ENCODE measurements around the gene SLC25A42.

Gene SLC25A42

DNA sequence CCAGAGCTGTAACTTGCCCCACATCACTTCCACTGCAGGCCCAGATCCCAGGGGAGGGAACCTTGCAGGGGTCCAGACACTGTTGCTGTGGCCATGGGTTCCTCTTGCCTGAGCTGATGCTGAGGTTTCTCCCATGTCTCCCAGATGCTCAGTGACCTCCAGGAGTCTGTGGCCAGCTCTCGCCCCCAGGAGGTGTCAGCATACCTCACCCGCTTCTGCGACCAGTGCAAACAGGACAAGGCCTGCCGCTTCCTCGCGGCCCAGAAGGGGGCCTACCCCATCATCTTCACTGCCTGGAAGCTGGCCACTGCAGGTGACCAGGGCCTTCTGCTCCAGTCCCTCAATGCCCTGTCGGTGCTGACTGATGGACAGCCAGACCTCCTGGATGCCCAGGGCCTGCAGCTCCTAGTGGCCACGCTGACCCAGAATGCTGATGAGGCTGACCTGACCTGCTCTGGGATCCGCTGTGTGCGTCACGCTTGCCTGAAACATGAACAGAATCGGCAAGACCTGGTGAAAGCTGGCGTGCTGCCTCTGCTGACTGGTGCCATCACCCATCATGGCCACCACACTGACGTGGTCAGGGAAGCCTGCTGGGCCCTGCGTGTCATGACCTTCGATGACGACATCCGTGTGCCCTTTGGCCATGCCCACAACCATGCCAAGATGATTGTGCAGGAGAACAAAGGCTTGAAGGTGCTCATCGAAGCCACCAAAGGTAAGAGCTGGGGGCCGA, 12.1 kb upstream of the SLC25A42 start:
- no peak for DNase-seq

DNA sequence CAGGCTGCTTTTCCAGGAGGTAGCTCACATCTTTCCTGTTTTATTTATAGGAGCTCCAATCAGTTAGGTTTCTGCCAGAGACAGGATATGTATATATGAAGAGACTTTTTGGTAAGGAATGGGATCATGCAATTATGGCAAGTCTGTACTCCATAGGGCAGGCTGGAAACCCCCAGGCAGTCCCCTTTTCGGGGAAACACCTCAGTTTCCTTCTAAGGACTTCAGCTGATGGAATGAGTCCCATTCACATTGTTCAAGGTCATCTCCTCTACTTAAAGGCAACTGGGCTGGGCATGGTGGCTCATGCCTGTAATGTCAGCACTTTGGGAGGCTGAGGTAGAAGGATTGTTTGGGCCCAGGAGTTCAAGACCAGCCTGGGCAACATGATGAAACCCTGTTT, 10.9 kb upstream of the SLC25A42 start:
- no peak for DNase-seq

DNA sequence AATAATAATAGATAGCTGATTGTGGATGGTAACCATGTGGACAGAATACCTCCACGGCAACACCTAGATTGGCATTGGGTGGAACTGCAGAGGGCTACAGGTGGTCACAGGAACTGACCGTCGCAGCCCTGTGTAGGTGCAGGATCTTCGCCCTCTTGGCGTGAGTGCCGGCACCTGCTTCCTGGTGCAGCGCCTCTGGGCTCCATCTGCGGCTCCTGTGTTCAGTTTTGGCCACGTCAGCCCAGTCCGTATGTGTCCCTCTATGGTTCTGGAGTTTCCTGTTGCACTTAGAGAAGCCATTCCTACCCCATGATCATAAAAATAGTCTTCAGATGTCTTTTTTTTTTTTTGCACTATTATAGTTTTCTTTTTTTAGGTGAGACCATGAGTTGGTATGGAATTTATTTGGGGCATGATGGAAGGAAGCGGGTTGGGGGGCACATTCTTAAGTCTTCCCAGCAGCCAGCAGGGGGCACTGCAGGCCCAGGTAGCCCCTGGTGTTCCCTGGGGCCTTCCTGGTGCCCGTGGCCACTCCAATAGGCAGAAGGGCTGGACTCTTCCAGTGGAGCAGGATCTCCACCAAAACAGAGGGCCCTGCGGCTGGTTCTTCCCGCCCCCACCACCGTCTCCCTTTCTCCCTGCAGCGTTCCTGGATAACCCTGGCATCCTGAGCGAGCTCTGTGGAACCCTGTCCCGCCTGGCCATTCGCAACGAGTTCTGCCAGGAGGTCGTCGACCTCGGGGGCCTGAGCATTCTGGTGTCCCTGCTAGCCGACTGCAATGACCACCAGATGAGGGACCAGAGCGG, 10.1 kb upstream of the SLC25A42 start:
- DNase-seq, result peak; percentile 55

DNA sequence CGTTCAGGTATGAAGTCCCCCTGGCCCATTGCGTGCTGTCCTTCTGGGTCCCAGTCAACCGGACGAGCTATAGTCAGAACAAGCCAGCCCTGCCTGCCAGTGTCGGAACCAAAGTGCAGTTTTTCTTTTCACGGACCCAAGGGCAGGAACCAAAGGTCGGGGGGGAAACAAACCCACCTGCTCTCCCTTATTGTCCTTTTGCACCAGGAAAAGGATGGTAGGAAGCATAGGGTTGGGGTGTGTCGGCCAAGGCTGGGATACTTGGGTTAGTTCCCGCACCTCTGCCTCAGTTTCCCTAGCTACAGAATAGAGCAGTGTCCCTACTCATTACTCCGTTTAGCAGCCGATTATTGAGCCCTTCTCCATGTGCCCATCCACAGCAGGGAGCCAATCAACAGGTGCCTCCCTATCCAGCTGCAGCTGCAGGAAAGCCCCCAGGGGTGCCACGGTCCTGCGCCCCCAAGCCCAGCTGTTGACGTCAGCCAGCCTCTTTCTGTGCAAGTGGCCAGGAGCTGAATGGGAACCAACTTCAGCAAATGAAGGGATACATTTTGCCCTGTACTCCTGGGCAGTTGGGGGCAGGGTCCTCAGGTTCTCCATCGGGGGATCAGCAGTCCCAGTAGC, 9.4 kb upstream of the SLC25A42 start:
- DNase-seq, result no peak

DNA sequence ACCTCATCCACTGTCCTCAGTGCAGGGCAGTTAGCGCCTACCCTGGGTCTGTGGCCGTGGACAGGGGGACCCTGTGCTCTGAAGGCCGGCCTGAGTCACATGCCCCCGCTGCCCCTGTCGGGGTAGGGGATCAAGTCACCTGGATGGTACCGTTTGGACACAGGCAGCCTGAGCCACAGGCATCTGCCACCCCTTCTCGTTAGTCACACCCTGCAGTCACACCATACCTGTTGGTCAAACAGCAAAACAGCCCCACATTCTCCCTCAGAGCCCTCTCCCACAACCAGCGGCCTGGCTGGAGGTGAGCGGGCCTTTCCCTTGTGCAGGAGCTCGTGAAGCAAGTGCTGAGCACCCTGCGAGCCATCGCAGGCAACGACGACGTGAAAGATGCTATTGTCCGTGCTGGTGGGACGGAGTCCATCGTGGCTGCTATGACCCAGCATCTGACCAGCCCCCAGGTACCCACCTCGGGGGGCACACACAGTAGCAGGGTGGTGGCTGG, 8.8 kb upstream of the SLC25A42 start:
- no peak for DNase-seq

DNA sequence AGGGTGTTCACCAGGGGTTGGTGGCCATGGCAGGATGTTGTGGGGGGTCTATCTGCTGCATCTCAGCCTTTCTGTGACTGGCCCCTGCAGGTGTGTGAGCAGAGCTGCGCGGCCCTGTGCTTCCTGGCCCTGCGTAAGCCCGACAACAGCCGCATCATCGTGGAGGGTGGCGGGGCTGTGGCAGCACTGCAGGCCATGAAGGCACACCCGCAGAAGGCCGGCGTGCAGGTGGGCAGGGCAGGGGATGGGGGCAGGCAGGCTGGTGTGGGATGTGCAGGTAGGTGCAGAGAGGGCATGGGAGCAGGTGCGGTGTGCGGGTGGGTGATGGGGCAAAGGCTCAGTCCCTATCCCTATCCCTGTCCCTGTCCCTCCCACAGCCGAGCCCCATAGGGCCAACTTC, 8.1 kb upstream of the SLC25A42 start:
- DNase-seq, result no peak

DNA sequence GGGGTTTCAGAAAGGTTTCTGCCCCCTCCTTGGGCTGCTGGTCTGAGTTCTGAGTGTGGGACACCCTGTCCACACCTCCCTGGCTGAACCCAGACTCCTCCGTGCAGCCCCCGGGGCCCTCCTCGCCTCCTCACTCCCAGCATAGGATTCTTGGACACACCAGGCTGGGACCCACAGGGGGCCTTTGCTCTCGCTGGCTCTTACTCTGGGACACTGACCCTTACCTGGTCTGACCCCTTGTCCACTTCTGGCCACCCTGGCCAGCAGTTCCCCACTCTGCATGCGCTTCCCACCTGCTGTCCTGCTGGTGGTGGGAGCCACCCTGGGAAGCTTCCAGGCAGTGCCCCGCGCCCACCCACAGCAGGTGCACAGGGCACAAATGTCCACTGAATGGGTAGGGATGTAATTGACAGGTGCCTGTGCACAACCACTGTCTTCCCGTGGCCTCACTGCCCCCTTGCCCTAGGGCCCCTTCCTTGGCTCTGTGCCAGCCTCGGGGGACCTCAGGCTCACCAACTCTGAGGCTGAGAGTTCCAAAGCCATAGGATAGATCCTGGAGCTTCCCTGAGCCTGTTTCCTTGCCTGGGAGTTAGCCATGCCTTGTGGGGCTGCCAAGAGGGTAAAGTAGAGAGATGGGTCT, 7.0 kb upstream of the SLC25A42 start:
- DNase-seq, result no peak

DNA sequence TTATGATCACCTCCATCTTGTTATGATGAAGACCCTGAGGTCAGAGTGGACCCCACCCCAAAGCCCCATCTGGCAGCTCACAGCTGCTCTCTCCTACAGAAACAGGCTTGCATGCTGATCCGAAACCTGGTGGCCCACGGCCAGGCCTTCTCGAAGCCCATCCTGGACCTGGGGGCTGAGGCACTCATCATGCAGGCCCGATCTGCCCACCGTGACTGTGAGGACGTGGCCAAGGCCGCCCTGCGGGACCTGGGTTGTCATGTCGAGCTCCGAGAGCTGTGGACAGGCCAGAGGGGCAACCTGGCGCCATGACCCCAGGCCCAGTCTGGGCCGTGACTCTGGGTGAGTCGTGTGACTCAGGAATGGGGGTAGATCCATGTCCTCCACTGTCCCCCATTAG, 6.5 kb upstream of the SLC25A42 start:
- DNase-seq, result no peak

DNA sequence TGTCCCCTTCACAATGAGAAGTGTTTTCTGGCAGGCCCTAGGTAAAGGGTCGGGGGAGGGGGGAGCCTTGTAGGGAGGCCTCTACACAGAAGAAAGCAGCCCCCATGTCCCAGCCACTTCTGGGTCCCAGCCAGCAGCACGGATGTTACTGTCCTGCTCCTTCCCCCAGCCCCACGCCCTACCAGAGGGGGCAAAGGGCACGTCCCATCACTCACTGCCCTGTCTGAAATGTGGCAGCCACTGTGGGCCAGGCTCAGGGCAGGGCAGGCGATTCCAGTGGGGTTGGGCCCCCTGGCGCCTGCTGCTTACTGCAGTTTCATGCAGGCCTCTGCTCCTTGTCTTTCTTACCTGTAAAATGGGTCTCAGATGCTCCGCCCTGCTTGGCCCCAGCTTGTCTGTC, 6.1 kb upstream of the SLC25A42 start:
- DNase-seq, result no peak

DNA sequence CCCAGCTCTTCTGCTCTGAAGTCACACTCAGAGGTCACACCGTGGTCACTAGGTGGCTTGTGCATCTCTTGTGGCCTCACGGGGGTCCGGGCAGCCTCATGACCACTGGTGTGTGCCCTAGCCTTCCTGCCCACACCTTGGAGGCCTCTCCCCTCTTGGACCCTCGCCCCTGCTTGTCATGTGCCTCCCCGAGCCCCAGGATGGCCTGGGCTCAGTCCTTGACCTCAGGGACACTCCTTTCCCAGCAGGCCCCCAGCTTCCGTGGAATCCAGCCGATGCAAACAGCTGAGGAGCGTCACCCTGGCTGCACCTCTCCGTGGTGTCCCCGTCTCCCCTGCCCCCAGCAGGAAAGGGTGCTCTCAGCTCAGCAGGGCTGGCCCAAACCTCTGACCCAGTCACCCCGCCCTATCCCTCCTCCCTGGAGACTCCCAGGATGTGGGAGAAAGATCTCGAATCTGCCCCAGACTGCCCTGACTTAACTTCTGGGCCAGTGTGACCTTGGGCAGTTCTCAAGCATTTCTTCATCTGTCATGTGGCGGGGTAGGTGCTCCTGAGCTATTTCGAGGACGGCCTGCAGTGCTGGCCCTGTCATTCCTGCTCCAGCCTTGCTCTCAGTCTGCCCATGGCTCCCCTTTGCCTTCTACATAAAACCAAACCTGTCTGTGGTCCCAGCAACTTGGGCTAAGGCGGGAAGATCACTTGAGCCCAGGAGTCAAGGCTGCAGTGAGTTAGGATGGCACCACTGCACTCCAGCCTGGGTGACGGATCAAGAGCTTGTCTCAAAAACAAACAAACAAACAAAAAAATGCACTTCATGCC, 4.6 kb upstream of the SLC25A42 start:
- DNase-seq, result no peak

DNA sequence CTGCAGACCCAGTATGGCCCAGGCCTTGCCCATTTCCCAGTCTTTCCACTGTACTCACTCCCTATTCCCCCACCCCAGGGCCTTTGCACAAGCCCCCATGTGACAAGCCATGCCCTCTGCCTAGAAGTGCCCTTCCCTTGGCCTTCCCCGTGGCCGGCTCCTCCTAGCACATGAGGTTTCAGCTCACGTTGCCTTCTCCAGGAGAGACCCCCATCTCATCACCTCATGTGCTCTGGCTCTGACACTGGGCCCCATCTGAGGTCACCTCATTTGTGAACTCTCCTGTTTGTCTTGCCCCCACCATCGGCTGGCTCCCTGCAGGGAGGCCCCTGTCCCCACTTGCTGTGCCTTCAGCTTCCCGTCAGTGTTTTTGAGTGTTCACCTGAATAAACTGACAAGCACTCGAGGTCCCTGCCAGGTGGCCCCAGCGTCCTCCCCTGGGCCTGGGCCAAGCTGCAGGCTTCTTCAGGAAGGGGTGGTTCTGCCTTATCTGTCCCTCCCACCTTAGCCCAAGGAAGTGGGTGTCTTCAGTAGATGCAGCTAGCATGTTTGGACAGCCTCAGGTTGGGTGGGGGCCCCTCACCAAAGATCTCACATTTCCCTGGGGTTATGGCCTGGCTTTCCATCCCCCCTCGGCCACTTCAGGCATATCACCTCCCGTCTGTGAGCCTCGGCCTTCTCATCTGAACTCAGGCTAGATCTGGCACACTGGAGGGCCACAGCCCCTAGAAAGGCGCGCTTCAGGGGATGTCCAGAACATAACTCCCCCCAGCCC, 3.8 kb upstream of the SLC25A42 start:
- no peak for DNase-seq

DNA sequence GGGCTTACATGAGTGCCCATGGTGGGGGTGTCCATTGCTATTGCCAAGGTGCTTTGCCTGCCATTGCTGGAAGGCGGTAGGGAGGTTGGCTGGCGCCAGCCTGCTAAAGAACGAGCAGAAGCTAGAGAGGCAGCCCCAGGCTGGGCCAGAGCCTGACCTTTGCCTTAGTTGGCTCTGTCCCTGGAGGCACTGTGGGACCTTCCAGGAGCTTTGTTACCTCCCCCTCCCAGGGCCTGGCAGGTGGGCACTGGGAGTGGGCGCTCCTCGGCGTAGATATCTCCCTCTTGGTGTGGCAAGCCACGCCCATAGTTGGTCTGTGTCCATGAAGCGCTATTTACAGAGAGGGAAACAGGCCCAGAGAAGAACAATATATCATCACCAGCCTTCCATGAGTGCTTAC, 2.3 kb upstream of the SLC25A42 start:
- no peak for DNase-seq

DNA sequence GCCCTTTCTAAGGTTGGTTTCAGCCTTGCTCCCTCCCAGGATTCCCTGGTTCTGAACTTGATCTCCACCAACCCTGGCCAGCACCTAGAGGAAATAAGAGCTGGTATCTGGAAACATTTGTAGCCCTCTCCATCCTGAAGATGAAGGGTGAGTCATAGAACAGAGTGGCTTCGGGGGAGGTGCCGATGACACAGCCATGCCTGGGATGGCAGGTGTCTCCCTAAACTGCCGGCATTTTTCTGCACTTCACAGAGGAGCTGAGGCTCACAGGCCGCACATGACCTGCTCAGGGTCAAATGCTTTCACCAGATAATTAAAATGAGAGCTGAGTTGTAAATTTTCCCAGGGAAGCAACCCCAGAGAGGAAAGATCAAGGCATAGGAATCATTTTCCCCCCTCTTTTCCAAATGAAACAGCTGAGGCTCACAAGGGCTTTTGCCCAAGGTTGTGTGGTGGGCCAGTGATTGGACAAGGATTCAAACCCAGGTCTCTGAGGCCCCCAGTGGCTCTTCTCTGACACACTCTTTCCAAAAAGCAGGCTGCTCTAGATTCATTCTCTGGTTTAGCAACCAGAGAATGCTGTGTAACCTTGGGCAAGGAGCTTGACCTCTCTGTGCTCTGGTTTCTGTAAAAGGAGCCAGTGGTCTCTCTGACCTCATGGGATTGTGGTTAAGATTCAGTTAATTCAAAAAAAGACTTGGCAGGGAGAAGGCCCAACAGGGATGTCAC, 1.2 kb upstream of the SLC25A42 start:
- no peak for DNase-seq

DNA sequence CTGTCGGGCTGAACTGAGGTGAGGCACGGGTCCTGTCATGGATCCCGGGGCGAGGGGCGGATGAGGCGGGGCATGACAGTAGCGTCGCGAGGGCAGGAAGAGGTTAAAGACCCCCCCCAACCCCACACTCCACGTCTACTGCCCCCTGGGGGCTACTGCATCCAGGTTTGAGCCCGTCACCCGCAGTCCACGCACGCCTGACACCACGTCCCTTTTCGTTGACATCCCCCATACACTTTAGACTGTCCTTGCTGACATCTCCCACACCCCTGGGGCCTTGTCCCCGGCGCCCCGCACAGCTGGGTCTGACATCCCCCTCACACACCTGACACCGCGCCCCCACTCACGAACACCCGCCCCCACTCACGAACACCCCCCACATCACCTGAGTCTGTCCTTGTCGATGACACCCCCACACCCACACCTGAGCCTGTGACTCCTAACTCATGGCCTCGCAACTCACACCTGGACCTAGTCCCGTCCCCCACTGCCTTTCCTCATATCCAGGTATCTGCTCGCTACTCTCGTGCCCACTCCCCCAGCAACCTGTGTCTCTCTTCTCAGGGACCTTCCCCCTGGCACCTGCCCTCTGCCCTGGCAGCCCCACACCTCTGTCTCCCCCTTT, 416 bp downstream of the SLC25A42 start:
- no peak for DNase-seq

DNA sequence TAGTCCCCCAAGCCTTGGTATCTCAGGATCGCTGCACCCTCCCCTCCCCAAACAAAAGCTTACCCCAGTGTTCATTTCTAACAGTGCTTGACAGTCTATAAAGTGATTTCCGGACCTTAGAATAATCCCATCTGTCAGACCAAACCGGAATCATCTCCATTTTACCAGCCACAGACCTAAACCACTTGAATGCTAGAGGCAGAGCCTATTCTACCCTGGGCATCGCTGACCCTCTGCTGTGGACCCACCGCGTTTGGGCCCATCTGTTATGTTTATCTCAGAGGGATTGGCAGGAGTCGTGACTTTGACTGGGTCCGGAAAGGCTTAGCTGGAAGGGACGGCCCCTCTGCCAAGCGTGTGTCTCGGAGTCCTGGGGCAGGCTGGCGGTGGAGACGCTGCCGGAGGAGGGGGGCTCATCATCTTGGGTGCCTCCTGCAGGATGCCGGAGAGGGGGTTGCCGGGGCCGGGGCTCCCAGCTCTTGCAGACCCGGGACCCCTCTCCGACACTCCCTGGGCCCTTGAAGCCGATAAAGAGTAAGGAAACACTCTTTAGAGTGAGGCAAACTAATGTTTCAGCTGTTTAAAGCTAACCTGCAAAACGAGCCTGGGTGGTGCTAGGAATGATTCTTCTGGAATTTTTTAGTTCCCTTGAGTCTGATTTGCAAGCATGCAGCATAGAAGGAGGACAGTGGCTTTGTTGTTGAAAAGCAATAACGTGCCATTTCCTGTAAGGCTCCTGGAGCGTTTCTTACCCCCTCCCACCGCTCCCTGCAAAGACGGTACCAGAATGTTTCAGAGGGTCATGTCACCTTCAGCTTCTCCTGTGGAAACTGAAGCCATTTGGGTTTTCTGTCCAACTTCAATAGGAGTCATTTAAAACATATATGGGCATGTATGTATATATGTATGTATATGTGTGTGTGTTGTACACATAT, 1.3 kb downstream of the SLC25A42 start:
- DNase-seq, result no peak

DNA sequence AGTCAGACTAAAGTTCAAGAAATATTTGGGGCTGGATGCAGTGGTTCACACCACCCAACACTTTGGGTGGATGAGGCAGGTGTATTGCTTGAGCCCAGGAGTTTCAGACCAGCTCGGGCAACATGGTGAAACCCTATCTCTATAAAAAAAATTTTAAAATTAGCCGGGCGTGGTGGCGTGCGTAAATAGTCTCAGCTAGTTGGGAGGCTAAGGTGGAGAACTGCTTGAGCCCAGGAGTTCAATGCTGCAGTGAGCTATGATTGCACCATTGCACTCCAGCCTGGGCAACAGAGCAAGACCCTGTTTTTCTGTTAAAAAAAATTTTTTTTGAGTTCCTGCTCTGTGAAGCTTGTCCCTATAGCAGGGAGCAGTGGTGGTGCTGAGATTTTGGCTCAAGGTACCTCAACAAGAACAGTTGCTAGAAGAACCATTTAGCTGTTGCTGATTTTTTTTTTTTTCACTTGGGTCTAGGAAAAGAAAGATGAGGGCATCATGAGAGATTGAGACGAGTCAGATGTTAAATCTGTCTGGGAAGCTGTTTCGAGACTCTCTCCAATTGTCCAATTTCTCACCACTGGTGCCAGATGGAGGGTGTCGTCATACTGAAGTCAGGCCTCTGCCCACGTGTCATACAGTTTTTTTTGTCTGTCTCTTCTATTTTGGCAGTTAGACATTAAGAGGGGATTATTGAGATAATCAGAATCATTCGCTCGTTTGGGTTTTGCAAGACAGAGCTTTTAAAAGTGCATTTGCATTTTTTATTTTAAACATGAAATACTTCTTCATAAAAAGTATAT, 3.7 kb downstream of the SLC25A42 start:
- no peak for DNase-seq

DNA sequence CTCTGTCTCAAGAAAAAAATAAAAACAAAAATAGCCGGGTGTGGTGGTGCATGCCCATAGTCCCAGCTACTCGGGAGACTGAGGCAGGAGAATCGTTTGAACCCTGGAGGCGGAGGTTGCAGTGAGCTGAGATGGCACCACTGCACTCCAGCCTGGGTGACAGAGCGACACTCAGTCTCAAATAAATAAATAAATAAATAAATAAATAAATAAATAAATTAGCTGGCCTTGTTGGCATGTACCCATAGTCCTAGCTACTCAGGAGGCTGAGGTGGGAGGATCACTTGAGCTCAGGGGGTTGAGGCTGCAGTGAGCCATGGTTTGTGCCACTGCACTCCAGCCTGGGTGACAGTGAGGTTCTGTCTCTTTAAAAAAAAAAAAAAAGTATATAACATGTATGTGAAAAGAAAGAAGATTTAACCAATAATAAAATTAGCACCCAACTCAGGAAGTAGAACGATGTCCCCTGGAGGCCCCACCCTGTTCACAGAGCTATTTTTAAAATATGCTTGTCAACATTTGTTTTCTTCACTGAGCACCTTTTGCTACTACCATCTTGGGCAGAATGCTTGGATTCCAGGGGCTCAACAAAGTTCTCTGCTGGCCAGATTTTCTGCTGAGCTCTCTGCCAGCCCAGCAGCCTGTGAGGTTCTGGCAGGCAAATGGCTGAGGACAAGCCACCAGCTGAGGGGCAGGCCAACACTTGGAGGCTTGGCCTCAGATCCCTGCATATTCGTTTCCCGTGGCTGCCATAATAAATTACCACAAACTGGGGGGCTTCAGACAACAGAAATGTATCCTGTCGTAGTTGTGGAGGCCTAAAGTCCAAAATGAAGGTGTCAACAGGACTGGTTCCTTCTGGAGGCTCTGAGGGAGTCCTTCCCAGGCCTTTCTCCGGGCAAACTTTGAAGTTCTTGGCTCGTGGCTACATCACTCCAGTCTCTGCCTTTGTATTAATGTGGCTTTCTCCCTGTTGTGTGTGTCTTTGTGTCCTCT, 5.2 kb downstream of the SLC25A42 start:
- DNase-seq, result no peak

All from CD4-positive, alpha-beta T cell treated with Interleukin-15 for 1 hour (primary cell).